Measurements from ENCODE around the gene SMCR8.
"Not testable (repeated sequence)": the region's sequence is repeated elsewhere in the genome, so short reads cannot be mapped to it uniquely, and the experiment has no call there.

Gene SMCR8

DNA sequence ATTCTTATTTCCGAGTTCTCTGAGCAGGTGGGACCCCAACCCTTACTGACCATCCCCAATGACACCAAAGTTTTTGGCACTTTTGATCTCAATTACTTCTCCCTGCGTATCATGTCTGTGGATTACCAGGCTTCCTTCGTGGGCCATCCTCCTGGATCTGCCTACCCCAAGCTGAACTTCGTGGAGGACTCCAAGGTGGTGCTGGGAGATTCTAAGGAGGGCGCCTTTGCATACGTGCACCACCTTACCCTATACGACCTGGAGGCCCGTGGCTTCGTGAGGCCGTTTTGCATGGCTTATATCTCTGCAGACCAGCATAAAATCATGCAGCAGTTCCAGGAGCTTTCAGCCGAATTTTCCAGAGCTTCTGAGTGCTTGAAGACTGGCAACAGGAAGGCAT, 868 bp downstream of the SMCR8 start:
- DNase-seq (ENCODE audit: low read depth in 2 of 2) = no peak

DNA sequence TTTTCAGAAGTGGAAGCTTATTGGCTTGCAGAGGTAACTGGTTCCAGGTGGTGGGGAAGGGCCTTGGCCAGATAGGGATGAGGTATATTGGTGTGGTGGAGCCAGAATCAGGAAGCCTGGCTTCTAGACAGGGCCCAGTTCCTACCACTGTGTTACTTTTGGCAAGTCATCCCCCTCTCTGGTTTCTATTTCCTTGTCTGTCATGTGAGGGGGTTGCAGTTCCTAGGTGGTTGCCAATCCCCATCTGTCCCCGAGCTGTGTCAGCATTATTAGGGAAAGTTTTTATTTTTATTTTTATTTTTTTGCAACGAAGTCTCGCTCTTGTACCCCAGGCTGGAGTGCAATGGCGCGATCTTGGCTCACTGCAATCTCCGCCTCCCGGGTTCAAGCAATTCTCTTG, 3.0 kb downstream of the SMCR8 start:
- DNase-seq (ENCODE audit: low read depth in 2 of 2) = no peak

DNA sequence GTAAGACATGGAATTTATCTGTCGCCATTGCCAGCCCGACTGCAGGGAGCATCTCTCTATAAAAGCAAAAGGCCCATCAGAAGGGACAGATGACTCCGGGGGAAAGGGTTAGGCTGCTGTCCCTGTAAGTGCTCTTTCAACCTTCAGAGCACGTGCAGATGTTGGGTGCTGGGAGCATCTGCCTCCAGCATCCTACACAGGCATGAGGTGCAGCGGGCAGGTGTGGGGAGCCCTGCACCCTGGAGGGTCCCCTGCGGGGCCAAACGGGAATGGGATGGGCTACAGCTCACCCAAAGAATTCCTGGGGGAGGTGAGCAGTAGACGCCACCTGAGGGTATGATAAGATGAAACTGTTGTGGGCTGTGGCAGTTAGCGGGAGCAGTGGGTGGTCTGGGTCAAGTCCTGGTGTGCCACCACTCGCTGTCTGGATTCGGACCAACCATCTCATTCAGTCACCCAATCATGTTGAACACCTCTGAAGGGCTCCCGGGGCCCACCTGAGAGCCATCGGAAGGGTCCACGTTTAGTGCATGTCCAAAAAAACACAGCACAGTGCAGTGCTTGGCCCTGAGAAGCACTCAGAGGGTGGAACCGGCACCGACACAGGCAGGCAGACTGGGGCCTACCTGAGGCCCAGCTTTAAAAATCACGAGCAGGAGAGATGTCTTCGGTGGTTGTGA, 3.8 kb downstream of the SMCR8 start:
- DNase-seq (ENCODE audit: low read depth in 2 of 2) = no peak

DNA sequence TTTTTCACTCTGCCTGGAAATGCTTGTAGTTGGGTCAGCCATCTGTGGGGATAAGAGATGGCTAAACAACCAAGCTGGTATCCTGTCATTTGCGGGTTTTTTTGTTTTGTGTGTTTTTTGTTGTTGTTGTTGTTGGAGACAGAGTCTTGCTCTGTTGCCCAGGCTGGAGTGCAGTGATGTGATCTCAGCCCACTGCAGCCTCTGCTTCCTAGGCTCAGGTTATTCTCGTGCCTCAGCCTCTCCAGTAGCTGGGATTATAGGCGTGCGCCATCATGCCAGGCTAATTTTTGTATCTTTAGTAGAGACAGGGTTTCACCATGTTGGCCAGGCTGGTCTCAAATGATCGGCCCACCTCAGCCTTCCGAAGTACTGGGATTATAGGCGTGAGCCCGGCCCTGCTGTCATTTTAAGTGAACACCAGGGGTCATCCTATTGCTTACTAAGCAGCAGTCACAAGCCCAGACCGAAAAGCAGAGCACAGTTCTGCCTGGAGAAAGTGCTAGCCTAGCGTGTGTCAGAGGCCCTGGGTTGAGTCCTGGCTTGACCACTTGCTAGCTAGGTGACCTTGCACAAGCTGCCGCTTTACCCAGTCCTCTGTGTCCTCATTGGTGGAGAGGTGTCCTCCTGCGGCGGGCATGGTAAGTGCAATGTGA, 4.6 kb downstream of the SMCR8 start:
- no peak for DNase-seq (ENCODE audit: low read depth in 2 of 2)

DNA sequence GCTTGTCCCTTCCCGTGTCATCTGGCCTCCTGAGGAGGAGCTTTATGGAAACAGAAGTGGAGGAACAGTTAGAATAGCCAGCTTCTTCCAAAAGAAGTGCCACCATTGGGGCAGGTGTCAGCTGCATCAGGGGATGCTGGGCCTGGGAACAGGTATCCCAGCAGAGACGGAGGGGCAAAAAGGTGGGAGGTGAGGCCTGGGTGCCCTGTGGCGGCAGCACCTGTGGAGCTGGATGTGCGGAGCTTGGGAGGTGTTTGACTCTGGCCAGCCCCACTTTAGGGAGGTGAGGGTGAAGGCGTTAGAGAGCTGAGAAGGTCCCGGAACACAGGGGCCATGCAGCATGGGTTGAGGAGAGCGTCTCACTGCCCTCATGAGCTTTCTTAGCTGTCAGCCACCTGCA, 5.2 kb downstream of the SMCR8 start:
- no peak for DNase-seq (ENCODE audit: low read depth in 2 of 2)

DNA sequence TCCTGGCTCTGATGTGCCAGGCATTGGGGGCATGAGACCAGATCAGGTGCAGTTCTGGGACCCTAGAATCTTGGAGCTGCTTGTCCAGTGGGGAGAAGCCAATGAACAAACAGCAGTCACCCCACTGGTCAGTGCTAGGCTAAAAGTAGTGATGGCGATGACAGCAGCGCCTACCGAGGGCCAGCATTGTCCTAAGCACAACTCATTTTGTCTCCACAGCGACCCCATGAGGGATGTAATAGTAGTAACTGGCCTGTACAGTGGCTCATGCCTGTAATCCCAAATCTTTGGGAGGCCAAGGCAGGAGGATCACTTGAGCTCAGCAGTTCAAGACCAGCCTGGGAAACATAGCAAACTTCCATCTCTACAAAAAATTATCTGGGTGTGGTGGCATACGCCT, 6.2 kb downstream of the SMCR8 start:
- no peak for DNase-seq (ENCODE audit: low read depth in 2 of 2)

DNA sequence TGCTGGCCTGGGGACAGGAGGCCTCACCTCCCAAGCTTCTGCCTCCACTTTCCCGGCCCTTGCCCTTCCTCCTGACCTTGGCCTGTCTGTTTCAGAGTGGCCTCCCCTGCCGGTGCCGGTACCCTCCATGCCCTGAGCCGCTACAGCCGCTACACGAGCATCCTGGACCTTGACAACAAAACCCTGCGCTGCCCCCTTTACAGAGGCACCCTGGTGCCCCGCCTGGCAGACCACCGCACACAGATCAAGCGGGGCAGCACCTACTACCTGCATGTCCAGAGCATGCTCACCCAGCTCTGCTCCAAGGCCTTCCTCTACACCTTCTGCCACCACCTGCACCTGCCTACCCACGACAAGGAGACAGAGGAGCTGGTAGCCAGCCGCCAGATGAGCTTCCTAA, 7.4 kb downstream of the SMCR8 start:
- DNase-seq (ENCODE audit: low read depth in 2 of 2) = no peak

DNA sequence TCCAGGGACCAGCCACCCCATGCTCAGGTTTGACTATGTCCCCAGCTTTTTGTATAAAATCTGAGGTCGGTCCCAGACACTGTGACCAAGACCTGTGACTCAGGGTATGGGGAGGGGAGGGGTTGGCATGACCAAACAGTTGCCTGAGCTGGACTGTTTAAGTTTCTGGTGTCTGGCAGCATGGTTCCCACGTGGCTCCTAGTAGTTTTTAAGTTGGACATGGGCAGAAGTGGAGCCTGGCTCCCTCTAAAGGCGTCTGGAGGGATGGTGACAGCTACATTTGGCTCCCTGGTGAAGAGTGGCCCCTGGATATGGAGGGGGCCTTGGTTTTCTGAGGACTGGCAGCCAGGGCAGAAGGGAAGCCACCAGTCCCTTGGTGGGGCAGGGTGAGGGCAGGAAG, 7.9 kb downstream of the SMCR8 start:
- no peak for DNase-seq (ENCODE audit: low read depth in 2 of 2)

DNA sequence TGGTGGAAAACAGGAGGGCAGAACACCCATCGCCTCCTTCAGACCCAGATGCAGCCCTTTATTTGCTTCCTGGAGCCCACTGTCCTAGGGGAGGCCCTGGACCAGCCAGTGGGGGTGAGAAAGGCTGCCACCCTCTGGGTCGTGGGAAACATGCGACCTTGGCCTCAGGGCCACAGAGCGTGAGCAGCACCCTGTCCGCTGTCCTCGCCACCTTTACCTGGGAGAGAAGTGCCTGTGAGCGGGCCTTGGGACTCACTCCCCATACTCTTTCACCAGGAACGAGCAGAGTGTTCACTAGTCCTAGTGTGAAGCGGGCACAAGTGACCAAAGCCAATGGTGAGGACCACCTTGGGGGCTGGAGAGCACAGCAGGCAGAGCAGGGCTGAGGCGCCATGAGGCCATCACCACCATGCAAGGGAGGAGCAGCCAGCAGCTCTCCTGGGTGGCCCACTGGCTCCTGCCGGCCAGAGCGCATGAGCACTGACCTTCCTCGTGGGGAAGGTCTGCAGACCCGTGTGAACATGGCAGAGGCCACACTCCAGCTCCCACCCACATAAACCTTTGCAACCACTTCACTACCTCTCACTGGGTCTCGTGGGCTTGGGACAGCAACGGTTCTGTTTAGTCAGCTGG, 8.5 kb downstream of the SMCR8 start:
- no peak for DNase-seq (ENCODE audit: low read depth in 2 of 2)

DNA sequence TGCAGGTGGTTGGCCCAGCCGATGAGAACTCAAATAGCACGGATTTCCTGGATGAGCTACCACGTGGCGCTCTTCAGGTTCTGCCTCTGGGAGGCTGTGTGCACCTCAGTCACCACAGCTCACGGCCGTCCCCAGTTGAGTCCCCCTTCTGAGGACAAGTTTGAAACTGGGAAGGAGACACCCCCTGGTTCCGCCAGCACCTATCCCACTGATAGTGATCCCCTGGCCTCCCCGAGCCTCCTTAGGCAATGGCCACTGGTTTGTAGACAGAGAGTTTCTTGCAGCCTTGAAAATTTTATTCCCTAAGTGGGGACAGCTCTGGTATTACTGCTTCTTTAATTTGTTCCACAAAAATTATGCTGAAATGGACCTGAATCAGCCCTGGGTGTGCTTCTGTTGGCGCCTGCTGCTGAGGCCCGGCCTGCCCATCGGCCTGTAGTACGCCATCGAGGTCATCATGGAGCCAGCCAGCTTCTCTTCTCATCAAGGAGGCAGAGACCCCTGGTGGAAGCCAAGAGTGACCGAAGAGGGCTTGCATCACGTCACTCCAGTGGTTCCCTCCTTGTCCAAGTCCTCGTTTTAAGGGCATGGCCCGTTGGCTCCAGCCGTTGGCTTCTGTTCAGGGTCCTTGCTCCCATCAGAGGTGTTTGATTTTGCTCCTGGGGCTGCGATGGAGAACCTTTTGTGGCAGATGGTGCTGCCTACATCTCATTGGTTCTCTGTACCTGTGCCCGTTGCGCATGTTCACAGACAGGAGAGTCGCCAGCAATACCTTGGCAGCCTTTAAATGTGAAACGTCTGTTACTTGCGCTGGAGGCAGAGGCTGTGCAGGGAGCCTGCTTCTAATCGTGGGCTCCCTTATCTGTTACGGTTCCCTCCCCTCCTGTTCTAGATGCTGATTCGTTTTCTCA, 9.3 kb downstream of the SMCR8 start:
- DNase-seq (ENCODE audit: low read depth in 2 of 2) = no peak

DNA sequence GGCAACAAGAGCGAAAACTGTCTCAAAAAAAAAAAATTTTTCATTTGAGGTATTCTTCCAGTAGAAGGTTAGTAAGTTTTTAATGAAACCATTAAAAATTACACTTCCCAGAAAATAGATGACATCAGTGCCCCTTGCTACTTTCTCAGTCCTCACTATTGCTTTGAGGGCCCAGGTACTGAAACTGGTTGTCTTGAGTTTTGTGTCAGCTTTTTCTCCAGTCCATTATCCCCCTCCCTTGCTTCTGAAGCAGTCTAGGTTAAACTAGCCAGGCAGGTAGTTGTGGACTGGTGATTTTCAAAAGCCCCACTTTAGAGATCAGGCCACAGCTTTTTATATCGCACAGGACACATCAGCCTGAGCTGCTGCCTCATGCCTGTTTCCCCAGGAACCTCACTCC, 10.9 kb downstream of the SMCR8 start:
- DNase-seq (ENCODE audit: low read depth in 2 of 2) = no peak

DNA sequence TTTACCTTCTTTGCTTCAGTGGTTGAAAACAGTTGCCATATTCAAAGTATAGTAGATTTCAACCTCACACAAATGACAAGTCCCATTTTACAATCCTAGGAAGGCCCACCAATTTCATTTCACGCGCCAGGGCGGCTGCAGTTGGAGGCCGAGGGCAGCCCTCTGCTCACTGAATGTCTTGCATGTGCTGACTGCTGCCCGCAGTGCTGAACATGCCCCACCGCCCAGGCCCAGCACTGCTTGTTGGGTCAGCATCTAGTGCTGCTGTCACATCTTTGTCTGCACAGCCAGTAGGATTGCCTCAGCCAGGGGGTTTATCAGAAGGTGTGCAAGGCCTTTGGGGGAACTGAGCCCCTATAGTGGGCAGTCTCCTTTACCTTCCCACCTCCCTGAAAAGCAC, 11.5 kb downstream of the SMCR8 start:
- DNase-seq (ENCODE audit: low read depth in 2 of 2) = no peak

DNA sequence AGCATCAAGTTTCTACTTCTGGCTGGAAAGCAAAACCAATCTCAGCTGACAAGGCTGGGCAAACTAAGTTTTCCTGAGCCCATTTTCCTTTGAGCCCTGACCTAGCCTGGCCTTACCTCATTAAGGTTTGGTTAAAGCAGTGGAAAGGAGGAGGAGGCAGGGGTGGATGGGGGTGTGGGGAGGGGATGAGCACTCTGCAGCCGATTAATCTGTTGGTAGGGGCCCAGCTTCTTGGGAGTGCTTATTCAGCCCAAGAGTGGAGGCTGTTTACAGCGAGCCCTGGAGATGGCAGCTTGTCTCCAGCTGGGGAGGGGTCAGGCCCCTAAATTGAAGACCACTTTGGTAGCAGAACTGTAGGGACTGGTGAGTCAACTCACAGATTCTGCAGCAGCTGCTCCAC, 12.0 kb downstream of the SMCR8 start:
- no peak for DNase-seq (ENCODE audit: low read depth in 2 of 2)

DNA sequence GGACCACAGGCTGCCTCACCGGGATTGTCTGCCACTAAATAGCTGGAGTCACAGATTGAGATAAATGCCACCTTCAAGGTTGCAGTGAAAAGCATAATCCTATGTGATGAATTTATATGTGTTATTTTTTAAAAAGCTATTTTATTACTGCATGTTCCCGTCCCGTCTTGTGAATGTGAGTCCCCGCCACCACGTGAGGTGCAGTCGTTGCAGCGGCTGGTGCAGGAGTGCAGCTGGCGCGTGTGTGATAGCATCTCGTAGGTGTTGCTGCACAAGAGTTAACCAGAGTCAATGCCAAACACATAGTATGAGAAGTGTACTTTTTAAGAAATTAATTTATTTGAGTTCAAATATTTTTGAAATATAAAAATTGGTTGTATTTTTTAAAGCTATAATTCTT, 12.5 kb downstream of the SMCR8 start:
- no peak for DNase-seq (ENCODE audit: low read depth in 2 of 2)

DNA sequence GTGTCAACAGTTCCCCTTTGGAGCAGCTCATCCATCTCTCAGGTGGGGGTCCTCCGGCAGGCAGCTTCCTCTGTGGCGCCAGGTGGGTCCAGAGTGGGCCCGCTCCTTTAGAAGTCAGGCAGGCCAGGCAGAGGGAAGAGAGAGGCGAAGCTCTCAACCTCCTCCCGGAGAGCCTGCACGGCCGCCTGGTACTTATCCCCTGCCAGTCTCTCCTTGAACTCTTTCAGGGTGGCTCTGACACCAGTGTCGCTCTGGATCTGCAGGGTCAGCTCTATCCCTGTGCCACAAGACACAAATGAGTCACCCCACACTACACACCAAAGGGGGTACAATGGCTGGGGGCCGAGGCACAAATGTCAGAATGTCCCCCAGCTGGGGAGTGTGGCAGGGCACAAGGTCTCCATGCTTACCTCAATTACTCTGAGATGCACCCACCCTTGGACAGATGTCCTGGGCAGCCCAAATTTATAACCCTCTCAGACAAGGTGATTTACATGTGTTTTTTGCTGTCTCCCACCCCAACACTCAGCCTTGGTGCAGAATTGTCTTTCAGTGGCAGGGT, 13.6 kb downstream of the SMCR8 start:
- DNase-seq (ENCODE audit: low read depth in 2 of 2) = no peak

DNA sequence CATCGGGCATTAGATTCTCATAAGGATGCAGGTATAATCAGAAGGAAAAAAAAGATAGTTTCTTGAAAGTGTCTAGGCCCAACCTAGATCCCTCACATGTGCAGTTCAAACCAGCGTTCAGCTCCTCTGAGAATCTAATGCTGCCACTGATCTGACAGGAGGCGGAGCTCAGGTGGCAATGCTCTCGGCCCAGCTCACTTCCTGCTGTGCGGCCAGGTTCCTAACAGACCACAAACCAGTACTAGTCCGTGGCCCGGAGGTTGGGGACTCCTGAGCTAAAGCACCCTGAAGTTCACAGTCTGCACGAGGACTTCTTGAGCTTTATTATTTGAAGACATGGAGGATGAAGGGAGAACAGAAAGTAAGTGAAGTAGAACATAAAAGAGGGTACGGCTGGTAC, 16.8 kb downstream of the SMCR8 start:
- no peak for DNase-seq (ENCODE audit: low read depth in 2 of 2)

DNA sequence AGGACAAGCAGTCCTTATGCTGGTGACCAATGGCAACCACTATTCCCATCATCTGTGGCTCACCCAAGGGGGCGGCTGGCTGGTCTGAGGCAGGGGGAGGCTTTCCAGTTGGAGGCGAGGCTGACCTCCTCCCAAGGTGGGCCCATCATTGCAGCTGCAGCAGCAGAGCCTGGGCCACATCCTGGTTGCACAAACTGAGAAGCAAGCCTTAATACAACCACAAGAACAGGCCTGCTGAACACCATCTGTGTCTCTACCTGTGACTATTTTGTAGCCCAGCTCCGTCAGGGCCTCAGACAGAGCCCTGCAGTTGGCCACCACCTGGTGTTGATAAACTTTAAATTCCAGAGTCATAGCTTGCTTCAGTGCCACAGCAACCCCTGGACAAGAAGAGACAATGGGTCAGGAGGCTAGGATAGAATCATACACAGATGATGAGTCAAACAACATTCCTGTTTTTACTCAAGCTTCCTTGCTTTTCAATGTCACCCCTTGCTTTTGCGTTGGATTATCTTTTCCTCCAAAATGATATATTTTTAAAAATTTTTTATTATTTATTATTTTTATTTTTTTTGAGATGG, 17.9 kb downstream of the SMCR8 start:
- no peak for DNase-seq (ENCODE audit: low read depth in 2 of 2)

DNA sequence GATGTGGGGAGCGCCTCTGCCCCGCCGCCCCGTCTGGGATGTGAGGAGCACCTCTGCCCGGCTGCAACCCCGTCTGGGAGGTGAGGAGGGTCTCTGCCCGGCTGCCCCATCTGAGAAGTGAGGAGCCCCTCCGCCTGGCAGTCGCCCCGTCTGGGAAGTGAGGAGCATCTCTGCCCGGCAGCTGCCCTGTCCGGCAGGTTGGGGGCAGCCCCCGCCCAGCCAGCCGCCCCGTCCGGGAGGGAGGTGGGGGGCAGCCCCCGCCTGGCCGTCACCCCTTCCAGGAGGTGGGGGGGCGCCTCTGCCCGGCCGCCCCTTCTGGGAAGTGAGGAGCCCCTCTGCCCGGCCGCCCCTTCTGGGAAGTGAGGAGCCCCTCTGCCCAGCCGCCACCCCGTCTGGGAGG, 23.1 kb downstream of the SMCR8 start:
- DNase-seq (ENCODE audit: low read depth in 2 of 2) = not testable (repeated sequence)

DNA sequence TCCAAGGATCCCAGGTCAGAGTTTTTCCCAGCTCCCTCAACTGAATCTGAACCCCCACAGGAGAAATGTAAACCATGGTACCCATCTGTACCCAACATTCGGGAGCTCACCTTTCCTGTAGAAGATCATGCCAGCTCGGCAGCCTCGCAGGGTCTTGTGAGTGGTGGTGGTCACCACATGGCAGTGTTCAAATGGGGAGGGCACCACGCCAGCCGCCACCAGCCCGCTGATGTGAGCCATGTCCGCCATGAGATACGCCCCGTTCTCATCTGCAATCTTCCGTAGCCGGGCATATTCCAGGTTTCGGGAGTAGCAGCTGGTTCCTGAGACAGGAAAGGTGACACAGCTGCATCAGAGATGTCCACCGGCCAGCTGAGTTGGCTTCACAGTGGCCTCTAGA, 24.8 kb downstream of the SMCR8 start:
- DNase-seq (ENCODE audit: low read depth in 2 of 2) = no peak

DNA sequence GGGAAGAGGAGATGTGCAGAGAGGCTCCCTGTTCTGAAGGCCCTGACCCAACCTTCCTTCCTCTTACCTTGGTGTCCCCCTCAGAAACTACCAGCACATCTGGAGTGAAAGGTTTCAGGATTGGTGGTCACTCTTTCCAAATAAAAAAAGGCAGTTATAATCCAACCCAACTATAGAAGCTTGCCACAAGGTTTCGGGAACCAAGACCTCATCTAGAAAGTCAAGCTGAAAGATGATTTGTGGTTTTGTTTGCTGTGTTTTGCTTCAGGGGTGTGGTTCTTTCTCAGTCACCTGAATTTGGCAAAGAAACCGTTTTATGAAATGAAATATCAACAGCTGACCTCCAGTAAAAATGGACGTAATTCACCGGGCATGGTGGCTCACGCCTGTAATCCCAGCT, 28.9 kb downstream of the SMCR8 start:
- DNase-seq (ENCODE audit: low read depth in 2 of 2) = no peak

DNA sequence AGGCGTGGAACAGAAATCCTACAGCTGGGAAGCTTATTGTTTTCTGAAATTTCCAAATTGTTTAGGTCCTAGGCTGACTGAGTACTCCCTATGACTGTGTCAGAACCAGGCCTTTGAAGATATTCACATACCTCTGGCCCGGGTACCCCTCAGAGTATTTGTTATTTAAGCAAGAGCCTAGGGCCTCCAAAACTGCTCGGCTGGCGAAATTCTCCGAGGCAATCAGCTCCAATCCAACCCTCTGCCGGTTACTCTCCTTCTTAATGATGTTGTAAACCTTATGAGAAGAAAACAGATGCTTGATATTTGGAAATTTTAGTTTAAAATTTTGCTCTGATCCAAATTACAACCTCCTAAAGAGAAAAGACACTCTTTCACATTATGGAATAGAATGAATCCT, 38.4 kb downstream of the SMCR8 start:
- DNase-seq (ENCODE audit: low read depth in 2 of 2) = no peak

DNA sequence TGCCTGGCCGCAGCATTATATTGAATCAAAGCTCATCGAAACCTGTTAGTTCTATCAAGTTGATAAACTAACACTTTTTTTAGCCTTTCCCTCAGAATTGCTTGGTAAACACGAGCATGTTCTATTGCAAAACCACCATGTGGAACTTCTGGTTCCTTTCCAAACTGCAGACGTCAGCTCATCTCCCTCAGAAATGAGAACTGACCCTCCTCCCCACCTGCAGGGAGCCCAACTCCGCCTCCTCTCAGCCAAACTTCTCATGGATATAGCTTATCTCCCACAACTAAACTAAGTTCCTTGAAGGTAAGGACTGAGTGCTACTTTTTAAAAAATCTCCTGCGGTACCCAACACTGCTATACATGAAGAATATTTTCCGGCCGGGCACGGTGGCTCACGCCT, 41.5 kb downstream of the SMCR8 start:
- no peak for DNase-seq (ENCODE audit: low read depth in 2 of 2)

Data from stimulated activated CD4-positive, alpha-beta T cell treated with anti-CD3 and anti-CD28 coated beads, Interleukin-12 subunit alpha, Interleukin-12 subunit beta, amount 100 ng/mL, for 24 hours (primary cell).